Measurements from ENCODE around the gene CRAMP1. TPM values are rescaled to one million over a fixed set of nuclear protein-coding genes. Genes with fewer than 3 reads are reported as not detected.

Gene CRAMP1
- total and polyA plus RNA-seq, 3 donors from 2014 or later, result 54.1 to 65.1 (median 54.8) TPM

DNA sequence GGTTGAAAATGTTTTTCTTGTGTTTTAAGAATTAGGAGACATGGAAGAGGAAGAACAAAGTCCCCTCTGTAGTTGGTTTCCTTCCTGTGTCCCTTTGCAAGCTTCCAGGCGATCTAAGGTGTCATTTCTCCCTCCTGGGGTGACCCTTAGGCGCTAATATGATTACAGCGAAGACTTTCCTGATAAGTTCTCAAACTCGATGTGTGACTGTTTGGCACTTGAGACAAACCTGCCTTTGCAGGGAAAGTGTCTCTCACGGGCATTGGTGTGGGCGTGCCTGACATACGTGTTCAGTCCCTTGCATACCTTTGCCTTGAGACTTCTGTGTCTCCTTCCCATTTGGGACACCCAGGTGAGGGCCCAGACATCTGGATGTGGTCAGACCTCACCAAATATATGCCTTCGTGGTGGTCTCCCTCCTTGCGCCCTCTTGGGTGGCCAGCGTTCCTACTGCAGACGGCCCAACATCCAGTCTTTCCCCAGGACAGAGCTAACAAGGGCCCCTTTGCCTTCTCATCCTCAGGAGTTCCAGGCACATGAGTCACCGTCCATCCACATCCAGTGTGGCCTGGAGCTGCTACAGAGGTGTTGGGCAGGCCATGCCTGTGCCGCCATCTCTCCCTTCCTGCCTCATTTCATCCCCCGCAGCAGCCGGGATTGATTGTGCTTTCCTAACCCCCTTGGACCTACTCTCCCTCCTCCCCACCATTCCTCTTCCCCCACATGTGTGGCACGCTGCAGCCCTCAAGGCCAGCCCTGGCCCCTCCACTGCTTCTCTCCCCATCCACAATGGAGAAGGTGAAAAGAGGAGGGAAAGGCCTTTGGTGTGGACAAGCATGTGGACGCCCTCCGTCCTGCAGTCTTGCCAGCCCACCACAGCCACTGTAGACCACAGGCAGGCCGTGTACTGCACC, 62.8 kb downstream of the CRAMP1 start:
- H3K4me3 ChIP-seq, result no peak overlapping the region
- no peaks in the 10 kb centered on the region for H3K9me3 ChIP-seq
- H3K27ac ChIP-seq, result no peak overlapping the region
- DNase-seq, result no peak
- H3K36me3 ChIP-seq (ENCODE audit: low read depth, missing control alignments), result no peaks in the 10 kb centered on the region
- 89% methylated on average over 18 to 19 of the region's 19 CpGs for WGBS, 2 donors
- TF ChIP-seq POLR2A (IDR thresholded peaks at IDR 0.05), result no peak
- TF ChIP-seq, protein P1, sequence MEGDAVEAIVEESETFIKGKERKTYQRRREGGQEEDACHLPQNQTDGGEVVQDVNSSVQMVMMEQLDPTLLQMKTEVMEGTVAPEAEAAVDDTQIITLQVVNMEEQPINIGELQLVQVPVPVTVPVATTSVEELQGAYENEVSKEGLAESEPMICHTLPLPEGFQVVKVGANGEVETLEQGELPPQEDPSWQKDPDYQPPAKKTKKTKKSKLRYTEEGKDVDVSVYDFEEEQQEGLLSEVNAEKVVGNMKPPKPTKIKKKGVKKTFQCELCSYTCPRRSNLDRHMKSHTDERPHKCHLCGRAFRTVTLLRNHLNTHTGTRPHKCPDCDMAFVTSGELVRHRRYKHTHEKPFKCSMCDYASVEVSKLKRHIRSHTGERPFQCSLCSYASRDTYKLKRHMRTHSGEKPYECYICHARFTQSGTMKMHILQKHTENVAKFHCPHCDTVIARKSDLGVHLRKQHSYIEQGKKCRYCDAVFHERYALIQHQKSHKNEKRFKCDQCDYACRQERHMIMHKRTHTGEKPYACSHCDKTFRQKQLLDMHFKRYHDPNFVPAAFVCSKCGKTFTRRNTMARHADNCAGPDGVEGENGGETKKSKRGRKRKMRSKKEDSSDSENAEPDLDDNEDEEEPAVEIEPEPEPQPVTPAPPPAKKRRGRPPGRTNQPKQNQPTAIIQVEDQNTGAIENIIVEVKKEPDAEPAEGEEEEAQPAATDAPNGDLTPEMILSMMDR (IDR thresholded peaks at IDR 0.05), result no peak
- peaks cover 4% of the 10 kb centered on the region for H3K4me1 ChIP-seq
- intact Hi-C loops (cut with DNase I; ENCODE audit: low total_unique reads), result no loop called here
- H3K27me3 ChIP-seq, result no peaks in the 10 kb centered on the region

- H3K4me3 ChIP-seq, result no peak overlapping the region
- H3K9me3 ChIP-seq, result no peaks in the 10 kb centered on the region
- H3K27ac ChIP-seq, result no peak overlapping the region
- H3K36me3 ChIP-seq (ENCODE audit: low read depth, missing control alignments), result no peaks in the 10 kb centered on the region
- 87 to 92% methylated on average over 12 of the region's 12 CpGs for WGBS, 2 donors
- DNase-seq, result no peak
- no peaks in the 10 kb centered on the region for H3K27me3 ChIP-seq
- TF ChIP-seq, protein P1 (IDR thresholded peaks at IDR 0.05), result no peak
- no peak for TF ChIP-seq POLR2A (IDR thresholded peaks at IDR 0.05)
- intact Hi-C loops (cut with DNase I; ENCODE audit: low total_unique reads), result no loop called here
- peaks cover 4% of the 10 kb centered on the region for H3K4me1 ChIP-seq
These were observed 64.5 kb downstream of the CRAMP1 start for GRCh38 chr16:1676661-1677060.

GRCh38 chr16:1677339-1677738, 65.2 kb downstream of the CRAMP1 start:
- Histone ChIP-seq H3K4me1 (peaks cover 4% of the 10 kb centered on the region), H3K36me3 (ENCODE audit: low read depth, missing control alignments) (no peaks in the 10 kb centered on the region), H3K9me3 (no peaks in the 10 kb centered on the region), H3K27ac (no peak overlapping the region), H3K4me3 (peak overlapping the region; percentile 67 to 79), H3K27me3 (no peaks in the 10 kb centered on the region)
- 57 to 72% methylated on average over 18 of the region's 18 CpGs for WGBS, 2 donors
- TF ChIP-seq, protein P1 (IDR thresholded peaks at IDR 0.05), result no peak
- no peak for TF ChIP-seq POLR2A (IDR thresholded peaks at IDR 0.05)
- DNase-seq, result no peak
- intact Hi-C loops (cut with DNase I; ENCODE audit: low total_unique reads), result no loop called here

DNA sequence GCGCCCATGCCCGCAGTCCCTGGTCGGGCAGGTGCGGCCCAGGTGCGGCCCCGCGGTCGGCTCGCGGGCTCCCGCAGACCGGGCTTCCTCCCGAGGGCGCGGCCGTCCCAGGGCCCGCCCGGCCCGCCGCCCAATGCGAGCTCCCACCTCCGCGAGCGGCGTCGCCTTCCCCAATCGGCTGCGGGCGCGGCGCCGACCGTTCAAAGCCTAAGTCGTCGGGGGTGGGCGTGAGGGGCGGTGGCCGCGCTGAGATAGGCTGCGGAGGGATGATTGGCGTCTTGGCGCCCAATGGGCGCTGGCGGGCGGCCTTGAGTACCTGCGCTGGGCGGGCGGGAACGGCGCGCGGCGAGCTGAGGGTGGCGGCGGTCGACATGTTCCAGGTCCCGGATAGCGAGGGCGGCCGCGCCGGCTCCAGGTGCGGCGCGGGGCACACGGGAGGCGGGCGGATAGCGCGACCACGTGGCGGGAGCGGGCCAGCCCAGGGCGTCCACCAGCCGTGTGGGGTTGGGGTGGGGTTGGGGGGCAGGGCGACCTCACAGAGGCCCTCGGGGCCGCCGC, 65.9 kb downstream of the CRAMP1 start, which contains the start of gene JPT2:
JPT2 (plus strand) TSS at position 338 of the 558 bp plus-strand sequence; CDS start at position 372, 34 bp downstream.
- Histone ChIP-seq H3K27me3 (no peaks in the 10 kb centered on the region), H3K27ac (peak within 1 kb of the TSS; percentile 36 to 77), H3K4me1 (peaks cover 4% of the 10 kb centered on the region), H3K9me3 (no peaks in the 10 kb centered on the region), H3K36me3 (ENCODE audit: low read depth, missing control alignments) (no peaks in the 10 kb centered on the region), H3K4me3 (peak within 1 kb of the TSS; percentile 67 to 79)
- intact Hi-C loops (cut with DNase I; ENCODE audit: low total_unique reads), result no loop called here
- TF ChIP-seq, protein P1 (IDR thresholded peaks at IDR 0.05), result no peak
- no peak for TF ChIP-seq POLR2A (IDR thresholded peaks at IDR 0.05)
- 1 to 11% methylated on average over 3 to 56 of the region's 79 CpGs for WGBS, 2 donors
- peak; percentile 99 for DNase-seq
